B cell (primary cell): ENCODE measurements around the gene PML. TPM values are rescaled to one million over a fixed set of nuclear protein-coding genes. Genes with fewer than 3 reads are reported as not detected.
A peak's percentile ranks its signal among the peaks of the same experiment; 100 is the strongest.

Source experiments
- ATAC-seq: fragments of 200-7000 bp; cut with Tn5 transposase; one replicate; pipeline ENCODE4 v1.10.0; 2021; ENCODE audit warnings: low read depth, mild to moderate bottlenecking, moderate number of reproducible peaks, moderate library complexity
- CTCF ChIA-PET: fragments of 350-600 bp; sonication (Branson Sonifier 250); formaldehyde crosslinking; loops from one replicate; lab custom pipeline; 2021; ENCODE audit warnings: antibody characterized with exemption, inconsistent platforms; lab: Charles Lee
- POLR2A ChIA-PET: fragments of 350-600 bp; sonication (Branson Sonifier 250); formaldehyde crosslinking; loops from one replicate; lab custom pipeline; 2021; ENCODE audit warnings: antibody characterized with exemption; lab: Charles Lee
- DNase-seq: peaks from one replicate; pipeline ENCODE4 v3.0.0; 2013
- H2AFZ ChIP-seq: 2 replicates; pipeline ENCODE4 v1.6.1; 2012; ENCODE audit warnings: mild to moderate bottlenecking, low read depth, low read length; ENCODE audit not compliant: insufficient read depth, poor library complexity, severe bottlenecking
- H3K27ac ChIP-seq, 2 donors: 1 replicate in 1 of 2; 2 replicates in 1 of 2; pipeline ENCODE4 v1.5.1; 2012 to 2013; ENCODE audit warnings: low read length in 2 of 2, mild to moderate bottlenecking in 2 of 2, moderate library complexity in 1 of 2
- H3K27me3 ChIP-seq, 4 experiments: fragments of 200-600 bp in 1 of 4; sonication (generic) in 1 of 4; replicated peaks in 1 of 4; 1 replicate in 2 of 4; 2 replicates in 2 of 4; pipeline versions ENCODE4 v1.6.1 to v1.7.0; 2013 to 2016; ENCODE audit warnings: low read length in 3 of 4, mild to moderate bottlenecking in 2 of 4, mixed read lengths in 1 of 4, moderate library complexity in 1 of 4; ENCODE audit not compliant: insufficient read depth in 4 of 4, control insufficient read depth in 3 of 4; ENCODE audit errors: control extremely low read depth in 1 of 4
- H3K36me3 ChIP-seq, 2 experiments: replicated peaks in 1 of 2; 1 replicate in 1 of 2; 2 replicates in 1 of 2; pipeline versions ENCODE4 v1.6.1 to v1.7.1; 2013; ENCODE audit warnings: low read length in 1 of 2; ENCODE audit not compliant: insufficient read depth in 2 of 2, control insufficient read depth in 1 of 2; ENCODE audit errors: control extremely low read depth in 1 of 2, extremely low read depth in 1 of 2
- H3K4me1 ChIP-seq, 2 donors: fragments of 200-600 bp in 1 of 2; sonication (generic) in 1 of 2; 1 replicate in 1 of 2; 2 replicates in 1 of 2; pipeline versions ENCODE4 v1.5.1 to v1.6.1; 2013 to 2017; ENCODE audit warnings: low read length in 2 of 2; ENCODE audit not compliant: control insufficient read depth in 2 of 2, insufficient read depth in 2 of 2
- H3K4me2 ChIP-seq: replicated peaks from 2 replicates; pipeline ENCODE3; 2012; ENCODE audit warnings: mild to moderate bottlenecking, low read depth, low read length; ENCODE audit not compliant: poor library complexity, severe bottlenecking
- H3K4me3 ChIP-seq, 5 experiments: fragments of 200-600 bp in 1 of 5; sonication (generic) in 1 of 5; 1 replicate in 3 of 5; 2 replicates in 2 of 5; pipeline versions ENCODE4 v1.5.1 to v1.7.0; 2011 to 2016; ENCODE audit warnings: low read length in 4 of 5, mild to moderate bottlenecking in 4 of 5, low read depth in 2 of 5, control low read depth in 1 of 5, moderate library complexity in 1 of 5; ENCODE audit not compliant: insufficient read depth in 1 of 5; ENCODE audit errors: control extremely low read depth in 1 of 5, extremely low read depth in 1 of 5
- H3K79me2 ChIP-seq: fragments of 200-600 bp; sonication (generic); one replicate; pipeline ENCODE4 v1.6.0; 2016; ENCODE audit warnings: low read length; ENCODE audit not compliant: control insufficient read depth, insufficient read depth
- H3K9ac ChIP-seq: fragments of 200-600 bp; sonication (generic); 2 replicates; pipeline ENCODE4 v1.6.1; 2017; ENCODE audit warnings: mild to moderate bottlenecking, low read length, moderate library complexity
- H3K9me3 ChIP-seq, 3 donors: one replicate each; pipeline versions ENCODE4 v1.6.1 to v1.7.1; 2013; ENCODE audit warnings: low read length in 2 of 3; ENCODE audit not compliant: control insufficient read depth in 2 of 3, insufficient read depth in 1 of 3; ENCODE audit errors: control extremely low read depth in 1 of 3
- H4K20me1 ChIP-seq: 2 replicates; pipeline ENCODE4 v1.6.0; 2012; ENCODE audit warnings: mild to moderate bottlenecking, low read length; ENCODE audit not compliant: insufficient read depth, control insufficient read depth, poor library complexity, severe bottlenecking
- H3K27ac Mint-ChIP-seq: one replicate; pipeline ENCODE4 v1.8.0; 2021; ENCODE audit warnings: mixed read lengths
- H3K27me3 Mint-ChIP-seq: one replicate; pipeline ENCODE4 v1.8.0; 2021; ENCODE audit warnings: mixed read lengths
- H3K4me1 Mint-ChIP-seq: one replicate; pipeline ENCODE4 v1.8.0; 2021; ENCODE audit warnings: mixed read lengths
- H3K4me3 Mint-ChIP-seq: one replicate; pipeline ENCODE4 v1.8.0; 2021; ENCODE audit warnings: mixed read lengths
- H3K9me3 Mint-ChIP-seq: one replicate; pipeline ENCODE4 v1.8.0; 2022; ENCODE audit warnings: mixed read lengths; ENCODE audit not compliant: insufficient read depth
- EZH2 ChIP-seq: IDR thresholded peaks from 2 replicates; pipeline ENCODE4 v1.6.1; 2012; ENCODE audit warnings: borderline replicate concordance, low read depth, mild to moderate bottlenecking, moderate library complexity, low read length; ENCODE audit not compliant: insufficient read depth, poor library complexity, severe bottlenecking
- WGBS: methylation state at CpG from one replicate; pipeline ENCODE4 v1.1.5; 2013; ENCODE audit warnings: missing lambda C conversion rate; ENCODE audit not compliant: insufficient coverage; 5-methylcytosine and 5-hydroxymethylcytosine counted together
- intact Hi-C: fragments of 100-400 bp; cut with micrococcal nuclease; formaldehyde crosslinking; loops from one replicate; pipeline ENCODE4 v1.10.0; 2022
- polyA plus RNA-seq: library from polyadenylated mRNA; depleted of rRNA; stranded (reverse); fragments of >200 nt; gene quantifications from 2 replicates; pipeline ENCODE4 v1.2.3, GENCODE V29; 2012
- total RNA-seq, 2 donors: library from RNA; stranded (reverse); fragments of 120-200 nt in 1 of 2; gene quantifications; 1 replicate in 1 of 2; 2 replicates in 1 of 2; pipeline versions ENCODE4 v1.2.3 to v1.2.4, GENCODE V29; 2013 to 2022
- TF ChIP-seq, protein P1 (sequence below): fragments of 200-600 bp; IDR thresholded peaks from one replicate; pipeline ENCODE4 v1.8.0; 2022; ENCODE audit warnings: antibody characterized with exemption, mild to moderate bottlenecking

Gene PML
- total and polyA plus RNA-seq, 2 donors (not counting 1 experiment from before 2014, with no cell fraction given) = 59.2 to 66.3 TPM

DNA sequence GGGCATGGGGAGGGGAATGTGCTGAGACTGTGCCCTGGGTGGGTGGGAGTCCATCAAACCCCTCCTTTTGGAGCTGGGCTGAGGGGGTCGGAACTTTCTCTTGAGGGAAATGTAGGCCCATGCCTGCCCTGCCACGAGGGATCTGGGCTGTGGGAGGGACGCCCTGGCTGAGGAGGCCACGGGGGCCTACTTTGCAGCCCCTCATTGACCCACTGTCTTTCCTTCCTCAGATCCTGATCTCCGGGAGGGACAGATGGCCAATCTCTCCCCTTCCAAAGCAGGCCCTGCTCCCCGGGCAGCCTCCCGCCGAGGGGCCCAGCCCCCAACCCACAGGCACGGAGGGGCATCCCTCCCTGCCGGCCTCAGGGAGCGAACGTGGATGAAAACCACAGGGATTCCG lies 42.9 kb upstream of the PML start:
- H3K4me3 ChIP-seq = no peak overlapping the region
- Mint-ChIP-seq H3K27me3 (peaks cover 4% of the 10 kb centered on the region), H3K27ac (no peak overlapping the region), H3K4me3 (no peak overlapping the region), H3K9me3 (no peaks in the 10 kb centered on the region), H3K4me1 (peaks cover 12% of the 10 kb centered on the region)
- 51% methylated on average over 6 of the region's 13 CpGs for WGBS
- H3K4me2 ChIP-seq = no peak overlapping the region
- H3K36me3 ChIP-seq = no peaks in the 10 kb centered on the region
- ATAC-seq (no peak), DNase-seq (no peak)
- TF ChIP-seq EZH2 = no peak
- TF ChIP-seq, protein P1, sequence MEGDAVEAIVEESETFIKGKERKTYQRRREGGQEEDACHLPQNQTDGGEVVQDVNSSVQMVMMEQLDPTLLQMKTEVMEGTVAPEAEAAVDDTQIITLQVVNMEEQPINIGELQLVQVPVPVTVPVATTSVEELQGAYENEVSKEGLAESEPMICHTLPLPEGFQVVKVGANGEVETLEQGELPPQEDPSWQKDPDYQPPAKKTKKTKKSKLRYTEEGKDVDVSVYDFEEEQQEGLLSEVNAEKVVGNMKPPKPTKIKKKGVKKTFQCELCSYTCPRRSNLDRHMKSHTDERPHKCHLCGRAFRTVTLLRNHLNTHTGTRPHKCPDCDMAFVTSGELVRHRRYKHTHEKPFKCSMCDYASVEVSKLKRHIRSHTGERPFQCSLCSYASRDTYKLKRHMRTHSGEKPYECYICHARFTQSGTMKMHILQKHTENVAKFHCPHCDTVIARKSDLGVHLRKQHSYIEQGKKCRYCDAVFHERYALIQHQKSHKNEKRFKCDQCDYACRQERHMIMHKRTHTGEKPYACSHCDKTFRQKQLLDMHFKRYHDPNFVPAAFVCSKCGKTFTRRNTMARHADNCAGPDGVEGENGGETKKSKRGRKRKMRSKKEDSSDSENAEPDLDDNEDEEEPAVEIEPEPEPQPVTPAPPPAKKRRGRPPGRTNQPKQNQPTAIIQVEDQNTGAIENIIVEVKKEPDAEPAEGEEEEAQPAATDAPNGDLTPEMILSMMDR = no peak
- no peaks in the 10 kb centered on the region for H3K79me2 ChIP-seq
- peak overlapping the region; percentile 38 for H2AFZ ChIP-seq
- no peaks in the 10 kb centered on the region for H4K20me1 ChIP-seq
- no peak overlapping the region for H3K27ac ChIP-seq
- peaks cover 0 to 7% (median 0%) of the 10 kb centered on the region in 4 experiments for H3K27me3 ChIP-seq
- intact Hi-C loops = loop anchor here (1.0 kb wide), 1 partner anchor 13 kb away; no protein-coding TSS in a partner anchor
- no peak overlapping the region for H3K9ac ChIP-seq
- ChIA-PET CTCF (interaction anchor here (0.7 to 2.2 kb wide), 9 partner anchors 9 to 24 kb away, joined by 3 to 20 read pairs (median 5); no protein-coding TSS in a partner anchor), POLR2A (no interaction called here)
- peaks cover 6 to 10% of the 10 kb centered on the region in 2 donors for H3K4me1 ChIP-seq
- H3K9me3 ChIP-seq = no peaks in the 10 kb centered on the region

DNA sequence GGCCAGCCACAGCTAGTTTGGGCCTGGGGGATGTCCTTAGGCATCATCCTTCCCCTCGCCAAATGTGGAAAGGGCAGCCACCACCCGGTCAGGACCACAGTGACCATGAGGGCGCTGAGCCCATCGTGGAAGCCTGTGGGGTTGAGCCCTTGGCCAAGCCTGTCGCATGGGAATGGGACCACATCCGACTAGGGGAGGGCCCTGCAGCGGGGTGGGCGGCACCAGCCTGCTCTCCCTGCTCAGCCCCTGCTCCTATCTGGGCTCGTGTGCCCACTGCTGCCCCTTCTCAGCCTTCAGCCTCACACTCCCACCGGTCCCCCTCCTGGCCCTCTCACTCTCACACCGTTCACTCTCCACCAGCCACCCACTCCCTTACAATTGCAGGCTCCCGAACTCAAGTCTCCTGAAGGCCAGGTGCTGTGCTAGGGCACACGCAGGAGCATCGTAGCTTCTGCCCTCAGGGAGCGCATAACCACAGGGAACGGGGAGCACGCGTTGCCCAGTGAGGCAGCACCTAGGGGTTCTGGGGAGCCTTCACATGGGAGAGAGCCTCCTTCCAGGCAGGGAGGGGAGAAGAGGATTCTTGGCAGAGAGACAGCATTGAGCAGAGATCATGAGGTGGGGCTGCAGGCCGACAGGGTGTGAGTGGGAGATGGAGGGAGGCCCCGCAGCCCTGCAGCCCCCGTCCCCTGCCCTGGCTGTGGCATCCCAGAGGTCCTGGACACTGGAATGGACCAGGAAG lies 42.2 kb upstream of the PML start:
- Histone ChIP-seq H2AFZ (no peak overlapping the region), H4K20me1 (no peaks in the 10 kb centered on the region), H3K79me2 (no peaks in the 10 kb centered on the region), H3K9ac (no peak overlapping the region), H3K4me2 (no peak overlapping the region), H3K4me1 (peaks cover 6 to 10% of the 10 kb centered on the region in 2 donors), H3K4me3 (no peak overlapping the region), H3K36me3 (no peaks in the 10 kb centered on the region), H3K27me3 (peaks cover 0 to 7% (median 0%) of the 10 kb centered on the region in 4 experiments), H3K9me3 (no peaks in the 10 kb centered on the region), H3K27ac (no peak overlapping the region)
- no peak for TF ChIP-seq EZH2
- TF ChIP-seq, protein P1 = no peak
- H3K9me3 Mint-ChIP-seq = no peaks in the 10 kb centered on the region
- peaks cover 12% of the 10 kb centered on the region for H3K4me1 Mint-ChIP-seq
- ChIA-PET CTCF (interaction anchor here (1.2 to 2.7 kb wide), 3 partner anchors 8 to 23 kb away, joined by 3 to 6 read pairs (median 5); no protein-coding TSS in a partner anchor), POLR2A (no interaction called here)
- no peak overlapping the region for H3K27ac Mint-ChIP-seq
- H3K27me3 Mint-ChIP-seq = peaks cover 9% of the 10 kb centered on the region
- ATAC-seq (no peak), DNase-seq (no peak)
- 95% methylated on average over 21 of the region's 21 CpGs for WGBS
- intact Hi-C loops = no loop called here
- H3K4me3 Mint-ChIP-seq = no peak overlapping the region
